Neural cell (in vitro differentiated cells): ENCODE data around the gene USP25. TPM values are rescaled to one million over a fixed set of nuclear protein-coding genes. Genes with fewer than 3 reads are reported as not detected.

ENCODE experiments used
- H2AFZ ChIP-seq: fragments of 200-600, 300-800 bp; sonication (generic), shearing (Covaris generic); 2 replicates; pipeline ENCODE4 v1.6.0; 2014; ENCODE audit warnings: low read depth, mild to moderate bottlenecking, antibody characterized with exemption, low read length, moderate library complexity
- H3F3A ChIP-seq: fragments of 200-600 bp; shearing (Covaris generic); 2 replicates; pipeline ENCODE4 v1.6.1; 2016; ENCODE audit warnings: mild to moderate bottlenecking, moderate library complexity, mixed read lengths, antibody characterized with exemption, low read length; ENCODE audit not compliant: insufficient read depth, poor library complexity, severe bottlenecking
- H3K27ac ChIP-seq: fragments of 200-600, 300-800 bp; sonication (generic), shearing (Covaris generic); 2 replicates; pipeline ENCODE4 v1.5.1; 2014; ENCODE audit warnings: mild to moderate bottlenecking, low read length, moderate library complexity
- H3K27me3 ChIP-seq: fragments of 300-800, 200-600 bp; sonication (generic), shearing (Covaris generic); 2 replicates; pipeline ENCODE4 v1.6.0; 2014; ENCODE audit warnings: mild to moderate bottlenecking, low read depth, low read length, moderate library complexity; ENCODE audit not compliant: insufficient read depth
- H3K36me3 ChIP-seq: fragments of 300-800, 200-600 bp; sonication (generic), shearing (Covaris generic); 2 replicates; pipeline ENCODE4 v1.5.1; 2014; ENCODE audit warnings: mild to moderate bottlenecking, antibody characterized with exemption, low read length, moderate library complexity; ENCODE audit not compliant: insufficient read depth
- H3K4me2 ChIP-seq: fragments of 300-800, 200-600 bp; sonication (generic), shearing (Covaris generic); 2 replicates; pipeline ENCODE4 v1.6.0; 2014; ENCODE audit warnings: mild to moderate bottlenecking, low read length
- H3K4me3 ChIP-seq: fragments of 300-800, 200-600 bp; sonication (generic), shearing (Covaris generic); 2 replicates; pipeline ENCODE4 v1.5.1; 2014; ENCODE audit warnings: mild to moderate bottlenecking, low read length, moderate library complexity
- H3K79me2 ChIP-seq: fragments of 200-600 bp; shearing (Covaris generic); replicated peaks from 2 replicates; pipeline ENCODE4 v1.6.0; 2014; ENCODE audit warnings: mild to moderate bottlenecking, low read length, moderate library complexity; ENCODE audit not compliant: insufficient read depth
- H3K9ac ChIP-seq: fragments of 300-800, 200-600 bp; sonication (generic), shearing (Covaris generic); 2 replicates; pipeline ENCODE4 v1.6.1; 2016; ENCODE audit warnings: mild to moderate bottlenecking, low read length, mixed read lengths
- H3K9me2 ChIP-seq: fragments of 200-600 bp; shearing (Covaris generic); 2 replicates; pipeline ENCODE4 v1.6.1; 2016; ENCODE audit warnings: mild to moderate bottlenecking, low read length, mixed read lengths; ENCODE audit not compliant: insufficient read depth
- H3K9me3 ChIP-seq: fragments of 200-600, 300-800 bp; sonication (generic), shearing (Covaris generic); 2 replicates; pipeline ENCODE4 v1.6.1; 2016; ENCODE audit warnings: mild to moderate bottlenecking, mixed run types, low read length, moderate library complexity, mixed read lengths
- H4K20me1 ChIP-seq: fragments of 200-600 bp; shearing (Covaris generic); 2 replicates; pipeline ENCODE4 v1.6.1; 2016; ENCODE audit warnings: mild to moderate bottlenecking, mixed run types; ENCODE audit not compliant: insufficient read depth
- EP300 ChIP-seq: fragments of 450-650 bp; conservative IDR thresholded peaks from 2 replicates; pipeline ENCODE4 v1.6.1; 2014; ENCODE audit warnings: antibody characterized with exemption, mild to moderate bottlenecking, moderate library complexity; ENCODE audit not compliant: poor library complexity, severe bottlenecking
- EZH2 ChIP-seq: fragments of 200-600, 300-800 bp; shearing (Covaris generic), sonication (generic); IDR thresholded peaks from 2 replicates; pipeline ENCODE4 v1.6.1; 2014; ENCODE audit warnings: antibody characterized with exemption, low read length, borderline replicate concordance, mild to moderate bottlenecking; ENCODE audit not compliant: insufficient read depth, poor library complexity, severe bottlenecking
- MXI1 ChIP-seq: fragments of 450-650 bp; conservative IDR thresholded peaks from 2 replicates; pipeline ENCODE4 v1.6.1; 2014; ENCODE audit warnings: antibody characterized with exemption, mild to moderate bottlenecking; ENCODE audit not compliant: poor library complexity, severe bottlenecking
- POLR2AphosphoS5 ChIP-seq: IDR thresholded peaks from 2 replicates; pipeline ENCODE4 v1.6.1; 2012
- RAD21 ChIP-seq: fragments of 450-650 bp; conservative IDR thresholded peaks from 2 replicates; pipeline ENCODE4 v1.6.1; 2014; ENCODE audit warnings: antibody characterized with exemption, mild to moderate bottlenecking, moderate library complexity
- SMC3 ChIP-seq: fragments of 450-650 bp; conservative IDR thresholded peaks from 2 replicates; pipeline ENCODE4 v1.6.1; 2014; ENCODE audit warnings: antibody characterized with exemption, mild to moderate bottlenecking, moderate library complexity; ENCODE audit not compliant: poor library complexity
- TAF1 ChIP-seq: IDR thresholded peaks from 2 replicates; pipeline ENCODE4 v1.6.1; 2012; ENCODE audit warnings: low read depth
- polyA plus RNA-seq: library from polyadenylated mRNA; depleted of rRNA; stranded (reverse); fragments of >200 nt; gene quantifications from 2 replicates; pipeline ENCODE4 v1.2.3, GENCODE V29; 2014
- TF ChIP-seq, protein P1 (sequence below): IDR thresholded peaks from 2 replicates; pipeline ENCODE4 v1.6.1; 2012; ENCODE audit warnings: borderline replicate concordance
- TF ChIP-seq, protein P2 (sequence below): fragments of 450-650 bp; IDR thresholded peaks from 2 replicates; pipeline ENCODE4 v1.5.1; 2014; ENCODE audit warnings: antibody characterized with exemption, mild to moderate bottlenecking, moderate library complexity; ENCODE audit not compliant: poor library complexity, severe bottlenecking

The USP25 gene
- polyA plus RNA-seq, 1 donor from 2014 or later: 19.2 TPM

DNA sequence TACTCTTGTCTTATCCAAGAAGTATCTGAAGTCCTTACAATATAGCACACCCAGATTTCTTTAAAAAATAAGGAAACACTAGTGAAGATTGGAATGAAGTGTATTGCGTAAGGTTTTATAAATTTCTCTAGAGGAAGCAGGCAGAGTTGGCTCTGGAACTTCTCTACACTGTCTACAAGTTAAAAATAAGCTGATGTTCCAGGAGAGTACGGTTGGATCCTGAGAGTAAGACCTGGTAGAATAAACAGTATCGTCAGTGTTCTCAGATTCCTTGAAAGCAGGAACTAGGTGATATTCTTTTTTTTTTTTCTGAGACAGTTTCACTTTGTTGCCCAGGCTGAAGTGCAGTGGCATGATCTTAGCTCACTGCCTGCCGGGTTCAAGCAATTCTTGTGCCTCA lies 107.9 kb downstream of the USP25 start:
- Histone ChIP-seq H3K4me2 (no peak overlapping the region), H2AFZ (no peak overlapping the region), H3K9ac (no peak overlapping the region), H3K27ac (no peak overlapping the region), H3K36me3 (no peaks in the 10 kb centered on the region), H4K20me1 (no peaks in the 10 kb centered on the region), H3K9me3 (no peaks in the 10 kb centered on the region), H3F3A (no peaks in the 10 kb centered on the region), H3K79me2 (no peaks in the 10 kb centered on the region), H3K27me3 (no peaks in the 10 kb centered on the region), H3K9me2 (no peaks in the 10 kb centered on the region), H3K4me3 (no peak overlapping the region)
- TF ChIP-seq SMC3: no peak
- no peak for TF ChIP-seq POLR2AphosphoS5
- TF ChIP-seq MXI1: no peak

DNA sequence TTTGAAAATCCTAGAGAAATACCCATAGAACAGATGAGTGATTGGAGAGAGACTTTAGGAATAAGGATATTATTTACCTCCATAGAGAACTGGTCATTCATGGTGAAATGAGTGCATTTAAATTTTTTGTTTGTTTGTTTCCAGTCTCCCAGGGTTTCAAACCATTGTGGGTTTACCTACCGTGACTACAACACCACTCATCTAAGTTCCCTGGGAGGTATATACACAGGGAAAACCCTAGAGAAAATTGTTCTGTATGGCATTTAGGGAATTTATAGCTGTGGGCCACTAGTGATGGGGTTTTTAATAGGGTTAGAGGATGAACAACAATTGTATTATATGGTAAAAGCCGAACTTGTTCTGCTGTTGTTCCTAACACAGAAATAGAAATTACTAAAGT lies 109.2 kb downstream of the USP25 start:
- Histone ChIP-seq H3F3A (no peaks in the 10 kb centered on the region), H3K36me3 (no peaks in the 10 kb centered on the region), H2AFZ (no peak overlapping the region), H3K27me3 (no peaks in the 10 kb centered on the region), H3K9me2 (no peaks in the 10 kb centered on the region), H3K4me2 (no peak overlapping the region), H3K9me3 (no peaks in the 10 kb centered on the region), H3K4me3 (no peak overlapping the region), H3K9ac (no peak overlapping the region), H4K20me1 (no peaks in the 10 kb centered on the region), H3K27ac (no peak overlapping the region), H3K79me2 (no peaks in the 10 kb centered on the region)
- TF ChIP-seq MXI1 (no peak), EP300 (no peak), POLR2AphosphoS5 (no peak), EZH2 (no peak), SMC3 (no peak), TAF1 (no peak), RAD21 (no peak)
- TF ChIP-seq, protein P1, sequence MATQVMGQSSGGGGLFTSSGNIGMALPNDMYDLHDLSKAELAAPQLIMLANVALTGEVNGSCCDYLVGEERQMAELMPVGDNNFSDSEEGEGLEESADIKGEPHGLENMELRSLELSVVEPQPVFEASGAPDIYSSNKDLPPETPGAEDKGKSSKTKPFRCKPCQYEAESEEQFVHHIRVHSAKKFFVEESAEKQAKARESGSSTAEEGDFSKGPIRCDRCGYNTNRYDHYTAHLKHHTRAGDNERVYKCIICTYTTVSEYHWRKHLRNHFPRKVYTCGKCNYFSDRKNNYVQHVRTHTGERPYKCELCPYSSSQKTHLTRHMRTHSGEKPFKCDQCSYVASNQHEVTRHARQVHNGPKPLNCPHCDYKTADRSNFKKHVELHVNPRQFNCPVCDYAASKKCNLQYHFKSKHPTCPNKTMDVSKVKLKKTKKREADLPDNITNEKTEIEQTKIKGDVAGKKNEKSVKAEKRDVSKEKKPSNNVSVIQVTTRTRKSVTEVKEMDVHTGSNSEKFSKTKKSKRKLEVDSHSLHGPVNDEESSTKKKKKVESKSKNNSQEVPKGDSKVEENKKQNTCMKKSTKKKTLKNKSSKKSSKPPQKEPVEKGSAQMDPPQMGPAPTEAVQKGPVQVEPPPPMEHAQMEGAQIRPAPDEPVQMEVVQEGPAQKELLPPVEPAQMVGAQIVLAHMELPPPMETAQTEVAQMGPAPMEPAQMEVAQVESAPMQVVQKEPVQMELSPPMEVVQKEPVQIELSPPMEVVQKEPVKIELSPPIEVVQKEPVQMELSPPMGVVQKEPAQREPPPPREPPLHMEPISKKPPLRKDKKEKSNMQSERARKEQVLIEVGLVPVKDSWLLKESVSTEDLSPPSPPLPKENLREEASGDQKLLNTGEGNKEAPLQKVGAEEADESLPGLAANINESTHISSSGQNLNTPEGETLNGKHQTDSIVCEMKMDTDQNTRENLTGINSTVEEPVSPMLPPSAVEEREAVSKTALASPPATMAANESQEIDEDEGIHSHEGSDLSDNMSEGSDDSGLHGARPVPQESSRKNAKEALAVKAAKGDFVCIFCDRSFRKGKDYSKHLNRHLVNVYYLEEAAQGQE: no peak
- TF ChIP-seq, protein P2, sequence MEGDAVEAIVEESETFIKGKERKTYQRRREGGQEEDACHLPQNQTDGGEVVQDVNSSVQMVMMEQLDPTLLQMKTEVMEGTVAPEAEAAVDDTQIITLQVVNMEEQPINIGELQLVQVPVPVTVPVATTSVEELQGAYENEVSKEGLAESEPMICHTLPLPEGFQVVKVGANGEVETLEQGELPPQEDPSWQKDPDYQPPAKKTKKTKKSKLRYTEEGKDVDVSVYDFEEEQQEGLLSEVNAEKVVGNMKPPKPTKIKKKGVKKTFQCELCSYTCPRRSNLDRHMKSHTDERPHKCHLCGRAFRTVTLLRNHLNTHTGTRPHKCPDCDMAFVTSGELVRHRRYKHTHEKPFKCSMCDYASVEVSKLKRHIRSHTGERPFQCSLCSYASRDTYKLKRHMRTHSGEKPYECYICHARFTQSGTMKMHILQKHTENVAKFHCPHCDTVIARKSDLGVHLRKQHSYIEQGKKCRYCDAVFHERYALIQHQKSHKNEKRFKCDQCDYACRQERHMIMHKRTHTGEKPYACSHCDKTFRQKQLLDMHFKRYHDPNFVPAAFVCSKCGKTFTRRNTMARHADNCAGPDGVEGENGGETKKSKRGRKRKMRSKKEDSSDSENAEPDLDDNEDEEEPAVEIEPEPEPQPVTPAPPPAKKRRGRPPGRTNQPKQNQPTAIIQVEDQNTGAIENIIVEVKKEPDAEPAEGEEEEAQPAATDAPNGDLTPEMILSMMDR: no peak

DNA sequence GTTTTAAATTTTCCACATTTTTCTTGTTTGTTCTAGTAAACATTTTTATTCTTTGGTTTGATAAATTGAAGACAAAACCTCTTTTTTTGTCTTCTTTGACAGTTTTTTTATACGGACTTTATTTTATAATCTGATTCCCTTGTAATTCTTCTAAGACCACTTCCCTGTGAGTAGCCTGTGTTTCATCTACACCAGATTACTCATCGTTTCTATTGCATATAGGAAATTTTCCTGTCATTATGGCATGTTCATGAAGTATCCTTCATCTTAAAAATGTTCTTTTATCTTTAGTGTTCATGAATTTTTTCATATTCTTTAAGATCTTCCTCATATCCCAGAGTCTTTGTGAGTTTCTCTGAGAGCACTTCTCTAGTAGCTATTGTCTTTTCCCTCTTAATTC lies 109.8 kb downstream of the USP25 start:
- H3K9ac ChIP-seq: no peak overlapping the region
- H4K20me1 ChIP-seq: no peaks in the 10 kb centered on the region
- no peaks in the 10 kb centered on the region for H3K9me3 ChIP-seq
- no peak overlapping the region for H3K27ac ChIP-seq
- TF ChIP-seq, protein P2: no peak
- no peak for TF ChIP-seq TAF1
- no peak for TF ChIP-seq EZH2
- no peak for TF ChIP-seq EP300
- no peak for TF ChIP-seq POLR2AphosphoS5
- no peak for TF ChIP-seq SMC3
- no peak for TF ChIP-seq MXI1
- TF ChIP-seq, protein P1: no peak
- TF ChIP-seq RAD21: no peak
- no peak overlapping the region for H2AFZ ChIP-seq
- H3K27me3 ChIP-seq: no peaks in the 10 kb centered on the region
- H3K79me2 ChIP-seq: no peaks in the 10 kb centered on the region
- no peaks in the 10 kb centered on the region for H3K36me3 ChIP-seq
- no peaks in the 10 kb centered on the region for H3K9me2 ChIP-seq
- H3K4me3 ChIP-seq: no peak overlapping the region
- no peak overlapping the region for H3K4me2 ChIP-seq
- no peaks in the 10 kb centered on the region for H3F3A ChIP-seq
